Measurements from ENCODE around the gene LAIR1.
"Not testable (repeated sequence)": the region's sequence is repeated elsewhere in the genome, so short reads cannot be mapped to it uniquely, and the experiment has no call there.

DNA sequence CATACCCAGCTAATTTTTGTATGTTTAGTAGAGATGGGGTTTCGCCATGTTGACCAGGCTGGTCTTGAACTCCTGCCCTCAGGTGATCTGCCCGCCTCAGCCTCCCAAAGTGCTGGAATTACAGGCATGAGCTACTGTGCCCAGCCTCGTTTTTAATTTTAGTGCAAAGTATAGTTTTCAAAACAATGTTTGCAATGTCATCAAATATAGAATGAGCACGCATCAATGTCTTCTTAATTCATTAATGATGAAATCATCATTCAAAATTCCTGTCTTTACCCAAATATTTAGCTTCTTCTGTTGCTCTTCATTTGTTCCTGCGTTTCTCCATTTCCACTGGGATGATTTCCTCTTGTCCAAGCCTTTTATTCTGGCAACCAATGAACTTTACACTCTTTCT, 6.7 kb upstream of the LAIR1 start:
- TF ChIP-seq, protein P1, sequence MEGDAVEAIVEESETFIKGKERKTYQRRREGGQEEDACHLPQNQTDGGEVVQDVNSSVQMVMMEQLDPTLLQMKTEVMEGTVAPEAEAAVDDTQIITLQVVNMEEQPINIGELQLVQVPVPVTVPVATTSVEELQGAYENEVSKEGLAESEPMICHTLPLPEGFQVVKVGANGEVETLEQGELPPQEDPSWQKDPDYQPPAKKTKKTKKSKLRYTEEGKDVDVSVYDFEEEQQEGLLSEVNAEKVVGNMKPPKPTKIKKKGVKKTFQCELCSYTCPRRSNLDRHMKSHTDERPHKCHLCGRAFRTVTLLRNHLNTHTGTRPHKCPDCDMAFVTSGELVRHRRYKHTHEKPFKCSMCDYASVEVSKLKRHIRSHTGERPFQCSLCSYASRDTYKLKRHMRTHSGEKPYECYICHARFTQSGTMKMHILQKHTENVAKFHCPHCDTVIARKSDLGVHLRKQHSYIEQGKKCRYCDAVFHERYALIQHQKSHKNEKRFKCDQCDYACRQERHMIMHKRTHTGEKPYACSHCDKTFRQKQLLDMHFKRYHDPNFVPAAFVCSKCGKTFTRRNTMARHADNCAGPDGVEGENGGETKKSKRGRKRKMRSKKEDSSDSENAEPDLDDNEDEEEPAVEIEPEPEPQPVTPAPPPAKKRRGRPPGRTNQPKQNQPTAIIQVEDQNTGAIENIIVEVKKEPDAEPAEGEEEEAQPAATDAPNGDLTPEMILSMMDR (IDR thresholded peaks at IDR 0.05): not testable (repeated sequence)
- TF ChIP-seq POLR2A (IDR thresholded peaks at IDR 0.05): not testable (repeated sequence)
